KBM-7 (cell line): ENCODE results near the gene SGK1.
"Not testable (repeated sequence)": the region's sequence is repeated elsewhere in the genome, so short reads cannot be mapped to it uniquely, and the experiment has no call there.

Source experiments
- DNase-seq: peaks from one replicate; pipeline ENCODE4 v3.0.0-alpha.2; 2015
- in situ Hi-C: fragments of 300-500 bp; cut with MboI; formaldehyde crosslinking; loops from 2 replicates; pipeline ENCODE4 v1.14.3; 2020; ENCODE audit warnings: low sequenced_read_pairs, low pct_unique_long_range_greater_than_20kb, mixed read lengths

The SGK1 gene

GRCh38 chr6:134204031-134204430, 113.9 kb downstream of the SGK1 start:
- in situ Hi-C loops, result no loop called here

GRCh38 chr6:134201716-134202115, 116.2 kb downstream of the SGK1 start:
- no peak for DNase-seq
- in situ Hi-C loops, result no loop called here

More at GRCh38 chr6:134204031-134204430, 113.9 kb downstream of the SGK1 start:
- no peak for DNase-seq

GRCh38 chr6:134199848-134200606, 117.9 kb downstream of the SGK1 start:
- in situ Hi-C loops, result no loop called here
- DNase-seq, result no peak

- in situ Hi-C loops, result no loop called here
- DNase-seq, result no peak
Observed at GRCh38 chr6:134198093-134198492, 119.8 kb downstream of the SGK1 start.

GRCh38 chr6:134197685-134198084, 120.2 kb downstream of the SGK1 start:
- in situ Hi-C loops, DNase-seq: not testable (repeated sequence)

- in situ Hi-C loops, result no loop called here
Observed at GRCh38 chr6:134196568-134197193, 121.2 kb downstream of the SGK1 start.

GRCh38 chr6:134195985-134196384, 121.9 kb downstream of the SGK1 start:
- in situ Hi-C loops, result no loop called here
- no peak for DNase-seq

More at GRCh38 chr6:134196568-134197193, 121.2 kb downstream of the SGK1 start:
- DNase-seq, result no peak

GRCh38 chr6:134195164-134195906, 122.6 kb downstream of the SGK1 start:
- in situ Hi-C loops, result no loop called here

GRCh38 chr6:134193536-134194498, 124.1 kb downstream of the SGK1 start:
- DNase-seq, result no peak
- in situ Hi-C loops, result no loop called here

More at GRCh38 chr6:134195164-134195906, 122.6 kb downstream of the SGK1 start:
- DNase-seq, result no peak

GRCh38 chr6:134192609-134193008, 125.3 kb downstream of the SGK1 start:
- in situ Hi-C loops, DNase-seq: not testable (repeated sequence)

GRCh38 chr6:134190883-134191282, 127.0 kb downstream of the SGK1 start:
- no peak for DNase-seq
- in situ Hi-C loops, result no loop called here

GRCh38 chr6:134187751-134188150, 130.2 kb downstream of the SGK1 start:
- in situ Hi-C loops, result no loop called here

GRCh38 chr6:134187154-134187553, 130.8 kb downstream of the SGK1 start:
- DNase-seq, result no peak

More at GRCh38 chr6:134187751-134188150, 130.2 kb downstream of the SGK1 start:
- no peak for DNase-seq

GRCh38 chr6:134186355-134186754, 131.6 kb downstream of the SGK1 start:
- in situ Hi-C loops, result no loop called here

More at GRCh38 chr6:134187154-134187553, 130.8 kb downstream of the SGK1 start:
- in situ Hi-C loops, result no loop called here

GRCh38 chr6:134185277-134185676, 132.6 kb downstream of the SGK1 start:
- no peak for DNase-seq
- in situ Hi-C loops, result no loop called here

More at GRCh38 chr6:134186355-134186754, 131.6 kb downstream of the SGK1 start:
- no peak for DNase-seq

- in situ Hi-C loops, result no loop called here
- no peak for DNase-seq
Observed at GRCh38 chr6:134183844-134184243, 134.1 kb downstream of the SGK1 start.

- in situ Hi-C loops, result no loop called here
- no peak for DNase-seq
Observed at GRCh38 chr6:134182528-134182927, 135.4 kb downstream of the SGK1 start.

GRCh38 chr6:134181726-134182125, 136.2 kb downstream of the SGK1 start:
- in situ Hi-C loops, DNase-seq: not testable (repeated sequence)

GRCh38 chr6:134181251-134181650, 136.7 kb downstream of the SGK1 start:
- in situ Hi-C loops, DNase-seq: not testable (repeated sequence)
